Right renal cortex interstitium (tissue), 3 donors: Measurements from ENCODE around the gene BCL2. TPM values are rescaled to one million over a fixed set of nuclear protein-coding genes. Genes with fewer than 3 reads are reported as not detected.

ENCODE experiments used
- DNase-seq, 3 donors: peaks; one replicate each; pipeline ENCODE4 v3.0.0-alpha.2; 2013; ENCODE audit warnings: low read depth in 3 of 3, low spot score in 2 of 3
- polyA plus RNA-seq, 3 donors: library from polyadenylated mRNA; unstranded; fragments of 120-200 nt; gene quantifications; one replicate each; pipeline ENCODE4 v1.2.1, GENCODE V29; 2013; ENCODE audit not compliant: insufficient read length in 3 of 3

Gene BCL2
- polyA plus RNA-seq, 3 donors: 23.5 to 24.7 (median 23.6) TPM

- no peak for DNase-seq
Observed at GRCh38 chr18:63099091-63099840, 220.3 kb downstream of the BCL2 start.

- DNase-seq: no peak
Observed at GRCh38 chr18:63098018-63098981, 221.3 kb downstream of the BCL2 start.

- DNase-seq: no peak
Observed at GRCh38 chr18:63097178-63097577, 222.4 kb downstream of the BCL2 start.

GRCh38 chr18:63096327-63096874 lies 223.2 kb downstream of the BCL2 start:
- no peak for DNase-seq

- DNase-seq: no peak
Observed at GRCh38 chr18:63095768-63096167, 223.8 kb downstream of the BCL2 start.

GRCh38 chr18:63091671-63092364 lies 227.8 kb downstream of the BCL2 start:
- DNase-seq: no peak

- no peak for DNase-seq
Observed at GRCh38 chr18:63090334-63090733, 229.2 kb downstream of the BCL2 start.

GRCh38 chr18:63089041-63089440 lies 230.5 kb downstream of the BCL2 start:
- no peak for DNase-seq

- DNase-seq: no peak
Observed at GRCh38 chr18:63088262-63088661, 231.3 kb downstream of the BCL2 start.

- DNase-seq: no peak
Observed at GRCh38 chr18:63087421-63088230, 231.9 kb downstream of the BCL2 start.

- no peak for DNase-seq
Observed at GRCh38 chr18:63085611-63086010, 234.0 kb downstream of the BCL2 start.

GRCh38 chr18:63084219-63084618 lies 235.3 kb downstream of the BCL2 start:
- no peak for DNase-seq

- DNase-seq: no peak
Observed at GRCh38 chr18:63083555-63083954, 236.0 kb downstream of the BCL2 start.

- no peak for DNase-seq
Observed at GRCh38 chr18:63083020-63083531, 236.5 kb downstream of the BCL2 start.

GRCh38 chr18:63082366-63083019 lies 237.1 kb downstream of the BCL2 start:
- no peak for DNase-seq

GRCh38 chr18:63079114-63079513 lies 240.5 kb downstream of the BCL2 start:
- no peak for DNase-seq

- no peak for DNase-seq
Observed at GRCh38 chr18:63078471-63078870, 241.1 kb downstream of the BCL2 start.

GRCh38 chr18:63074981-63075404 lies 244.6 kb downstream of the BCL2 start:
- DNase-seq: peak in 1 of 3 donors; percentile 38

GRCh38 chr18:63073481-63073880 lies 246.1 kb downstream of the BCL2 start:
- no peak for DNase-seq
